Jurkat, Clone E6-1 (cell line): ENCODE measurements around the gene OR6B1.
"Not testable (repeated sequence)": the region's sequence is repeated elsewhere in the genome, so short reads cannot be mapped to it uniquely, and the experiment has no call there.

Experiments
- DNase-seq: peaks from one replicate; pipeline ENCODE4 v3.0.0-alpha.2; 2011; ENCODE audit warnings: low read depth, low spot score
- H3K4me3 ChIP-seq: 2 replicates; pipeline ENCODE4 v1.5.1; 2011; ENCODE audit warnings: mild to moderate bottlenecking, low read length, control low read depth, moderate library complexity

Gene OR6B1

DNA sequence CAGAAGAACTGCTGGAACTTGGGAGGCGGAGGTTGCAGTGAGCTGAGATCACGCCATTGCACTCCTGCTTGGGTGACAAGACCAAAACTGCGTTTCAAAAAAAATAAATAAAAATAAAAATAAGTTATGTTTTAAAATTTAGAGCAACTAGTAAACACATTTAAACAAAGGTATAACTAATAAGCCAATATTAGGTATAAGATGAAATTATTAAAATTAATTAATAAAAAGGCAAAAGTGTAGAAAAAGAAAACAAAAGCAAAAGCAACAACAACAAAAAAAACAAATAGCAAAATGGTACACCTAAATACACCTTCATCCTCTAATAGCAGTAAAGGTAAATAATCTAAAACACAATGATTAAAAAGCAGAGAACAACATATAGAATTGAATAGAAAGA, 6.2 kb upstream of the OR6B1 start:
- H3K4me3 ChIP-seq = no peak overlapping the region
- no peak for DNase-seq

DNA sequence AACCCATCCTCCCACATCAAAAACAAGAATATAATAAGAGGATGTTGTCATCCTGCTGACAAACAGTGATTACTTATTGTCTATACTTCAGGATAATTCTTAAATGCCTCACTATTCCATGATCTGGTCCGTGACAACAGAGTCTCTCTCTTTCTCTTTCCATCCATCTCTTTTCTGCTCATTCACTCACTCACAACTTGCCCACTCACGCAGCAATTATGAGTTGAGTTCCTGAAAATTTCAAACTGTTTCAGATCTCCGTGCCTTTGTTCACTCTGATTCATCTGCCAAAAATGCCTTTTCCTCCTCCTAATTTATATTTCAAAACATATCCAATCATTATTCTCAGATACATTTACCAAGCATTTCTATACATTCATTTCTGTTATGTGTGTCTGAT, 1.4 kb downstream of the OR6B1 start:
- DNase-seq = no peak

DNA sequence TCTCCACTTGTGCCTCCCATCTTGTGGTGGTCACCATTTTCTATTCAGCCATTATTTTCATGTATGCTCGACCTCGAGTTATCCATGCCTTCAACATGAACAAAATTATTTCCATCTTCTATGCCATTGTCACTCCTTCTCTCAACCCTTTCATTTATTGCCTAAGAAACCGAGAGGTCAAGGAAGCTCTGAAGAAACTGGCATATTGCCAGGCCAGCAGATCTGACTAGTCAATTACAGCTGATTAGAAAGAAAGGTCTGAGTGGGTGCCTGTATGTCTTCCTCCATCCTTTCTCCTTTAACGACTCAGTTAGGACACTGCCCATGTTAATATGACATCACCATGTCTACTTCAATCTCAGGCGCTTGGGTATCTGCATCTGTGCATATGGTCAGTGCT, 4.6 kb downstream of the OR6B1 start:
- no peak for DNase-seq
- H3K4me3 ChIP-seq = no peak overlapping the region

More for the DNA sequence above, 1.4 kb downstream of the OR6B1 start:
- H3K4me3 ChIP-seq = no peak overlapping the region

DNA sequence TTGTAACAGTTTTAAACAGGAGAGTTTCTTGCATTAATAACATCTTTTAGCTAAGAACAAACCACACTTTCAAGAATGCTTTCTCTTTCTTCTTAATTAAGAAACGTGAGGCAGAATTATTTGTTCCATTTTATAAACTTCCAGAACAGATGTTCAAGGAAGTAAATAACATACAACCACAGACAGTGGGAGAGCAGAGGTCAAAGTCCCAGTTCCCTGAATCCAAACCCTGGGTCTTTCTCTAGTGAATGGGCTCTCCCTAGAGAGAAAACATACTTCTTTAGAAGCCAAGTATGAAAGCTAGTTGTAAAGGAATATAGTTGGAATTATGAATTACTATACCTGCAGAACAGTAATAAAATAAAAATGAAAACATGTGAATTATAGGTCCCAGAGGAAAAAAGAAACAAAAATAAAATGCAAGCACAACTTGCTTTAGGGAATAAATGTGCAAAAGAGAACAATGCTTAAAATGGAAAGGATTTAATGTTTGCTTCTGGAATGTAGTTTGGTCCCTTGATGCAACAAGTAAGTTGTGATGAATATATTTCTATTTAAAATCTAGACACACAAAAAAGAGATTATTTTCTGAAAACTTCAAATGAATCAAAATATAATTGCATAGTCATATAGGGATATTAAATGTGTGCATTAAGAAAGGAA, 6.0 kb downstream of the OR6B1 start:
- no peak overlapping the region for H3K4me3 ChIP-seq
- no peak for DNase-seq

DNA sequence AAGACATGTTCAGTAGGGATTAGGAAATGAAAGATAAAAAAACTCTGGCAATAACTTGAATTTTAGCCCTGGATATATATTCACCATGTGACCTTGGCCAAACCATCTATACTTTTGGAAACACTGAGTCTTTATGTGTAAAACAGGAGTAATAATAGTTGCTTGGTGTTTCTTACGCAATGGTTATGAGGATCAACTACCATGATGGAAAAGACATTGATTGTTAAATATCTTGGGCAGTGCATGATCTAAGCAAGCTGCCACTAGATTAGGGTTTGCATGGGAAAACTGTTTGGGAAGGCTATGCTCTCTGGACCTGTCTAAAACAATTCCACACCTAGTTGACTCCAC, 6.5 kb downstream of the OR6B1 start:
- no peak overlapping the region for H3K4me3 ChIP-seq
- no peak for DNase-seq

DNA sequence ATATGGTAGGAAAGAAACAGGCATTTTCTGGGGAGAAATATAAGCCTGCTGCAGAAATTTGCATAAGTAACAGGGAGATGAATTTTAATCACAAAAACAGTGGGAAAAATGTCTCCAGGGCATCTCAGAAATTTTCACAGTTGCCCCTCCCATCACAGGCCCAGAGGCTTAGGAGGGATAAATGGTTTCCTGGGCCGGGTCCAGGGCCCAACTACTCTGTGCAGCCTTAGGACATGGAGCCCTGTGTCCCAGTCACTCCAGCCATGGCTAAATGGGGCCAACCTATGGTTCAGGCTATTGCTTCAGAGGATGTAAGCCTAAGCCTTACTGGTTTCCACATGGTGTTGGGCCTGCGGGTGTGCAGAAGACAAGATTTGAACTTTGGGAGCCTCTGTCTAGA, 9.2 kb downstream of the OR6B1 start:
- DNase-seq = no peak
- H3K4me3 ChIP-seq = no peak overlapping the region

DNA sequence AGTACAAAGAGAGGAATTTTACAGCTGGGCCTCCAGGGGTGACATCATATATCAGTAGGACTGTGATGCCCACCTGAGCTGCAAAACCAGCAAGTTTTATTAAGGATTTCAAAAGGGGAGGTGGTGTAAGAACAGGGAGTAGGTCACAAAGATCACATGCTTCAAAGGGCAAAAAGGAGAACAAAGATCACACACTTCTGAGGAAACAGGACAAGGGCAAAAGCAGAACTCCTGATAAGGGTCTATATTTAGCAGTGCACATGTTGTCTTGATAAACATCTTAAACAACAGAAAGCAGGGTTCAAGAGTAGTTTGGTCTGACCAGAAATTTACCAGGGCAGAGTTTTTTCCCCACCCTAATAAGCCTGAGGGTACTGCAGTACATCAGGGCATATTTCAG, 9.9 kb downstream of the OR6B1 start:
- not testable (repeated sequence) for DNase-seq, H3K4me3 ChIP-seq

DNA sequence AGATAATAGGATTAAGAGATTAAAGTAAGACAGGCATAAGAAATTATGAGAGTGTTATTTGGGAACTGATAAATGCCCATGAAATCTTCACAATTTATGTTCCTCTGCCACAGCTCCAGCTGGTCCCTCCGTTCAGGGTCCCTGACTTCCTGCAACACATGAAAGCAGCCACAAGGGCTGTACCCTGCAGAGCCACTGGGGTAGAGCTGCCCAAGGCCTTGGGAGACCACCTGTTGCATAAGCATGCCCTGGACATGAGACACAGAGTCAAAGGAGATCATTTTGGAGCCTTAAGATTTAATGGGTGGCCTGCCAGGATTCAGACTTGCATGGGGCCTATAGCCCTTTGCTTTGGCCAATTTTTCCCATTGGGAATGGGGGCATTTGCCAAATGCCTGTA, 10.7 kb downstream of the OR6B1 start:
- H3K4me3 ChIP-seq, DNase-seq: not testable (repeated sequence)

DNA sequence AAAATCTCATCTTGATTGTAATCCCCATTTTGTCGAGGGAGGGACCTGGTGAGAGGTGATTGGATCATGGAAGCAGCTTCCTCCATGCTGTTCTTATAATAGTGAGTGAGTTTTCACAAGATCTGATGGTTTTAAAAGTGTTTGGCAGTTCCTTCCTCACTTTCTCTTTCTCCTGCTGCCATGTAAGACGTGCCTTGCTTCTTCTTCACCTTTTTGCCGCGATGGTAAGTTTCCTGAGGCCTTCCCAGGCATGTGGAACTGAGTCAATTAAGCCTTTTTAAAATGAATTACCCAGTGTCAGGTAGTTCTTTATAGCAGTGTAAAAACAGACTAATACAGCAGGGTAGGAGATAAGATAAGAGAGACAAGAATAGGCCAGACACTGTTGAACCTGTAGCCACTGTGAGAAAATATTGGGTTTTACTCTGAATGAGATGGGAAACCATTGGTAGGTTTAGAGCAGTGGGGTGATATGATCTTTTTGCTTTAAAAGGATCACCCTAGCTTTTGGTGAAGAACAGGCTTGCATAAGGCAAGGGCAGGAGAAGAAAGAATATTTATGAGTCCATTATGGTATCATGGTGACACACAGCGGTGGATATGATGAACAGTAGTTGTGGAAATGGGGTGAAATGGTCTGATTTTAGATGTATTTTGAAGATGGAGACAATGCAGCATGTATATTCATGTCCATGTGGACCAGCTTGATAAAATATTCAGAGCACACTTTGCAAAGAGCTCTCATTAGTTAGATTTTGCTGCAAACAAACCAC, 11.5 kb downstream of the OR6B1 start:
- H3K4me3 ChIP-seq = no peak overlapping the region
- DNase-seq = no peak

DNA sequence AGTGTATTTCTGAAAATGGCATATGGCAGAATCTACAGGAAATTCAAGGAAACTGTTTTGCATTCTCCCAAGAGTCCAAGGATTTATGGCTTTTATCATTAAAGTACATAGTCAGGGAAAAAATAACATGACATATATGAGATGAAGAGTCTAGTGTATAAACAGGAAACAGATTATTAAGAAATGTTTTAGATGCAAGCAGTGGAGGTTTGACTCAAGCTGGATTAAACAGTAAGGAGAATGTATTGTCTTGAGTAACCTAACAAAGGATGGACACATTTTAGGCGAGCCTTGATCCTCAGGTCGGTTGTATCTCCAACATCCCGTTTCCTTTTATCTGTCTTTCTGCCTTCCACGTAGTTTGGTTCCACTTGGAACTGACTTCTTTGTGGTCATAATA, 17.9 kb downstream of the OR6B1 start:
- DNase-seq = no peak

DNA sequence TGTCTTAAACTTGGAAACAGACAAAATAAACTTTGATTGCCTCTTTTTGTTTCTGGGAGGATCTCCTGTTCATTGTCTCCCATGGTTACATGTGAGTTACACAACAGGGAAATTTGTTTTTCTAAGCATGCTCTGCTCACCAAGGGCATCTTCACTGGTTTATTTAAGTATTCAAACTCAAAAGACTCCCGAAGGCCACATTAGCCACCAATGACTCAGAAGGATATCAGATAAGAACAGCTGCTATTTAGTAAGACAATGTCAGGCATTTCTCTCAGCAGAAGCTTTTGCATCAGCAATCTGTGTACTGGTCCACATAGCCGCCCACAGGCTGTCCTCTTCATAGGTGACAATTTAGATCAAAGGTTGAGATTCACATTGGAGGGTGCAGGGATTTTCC, 19.3 kb downstream of the OR6B1 start:
- no peak overlapping the region for H3K4me3 ChIP-seq
- DNase-seq = no peak

More for the DNA sequence above, 17.9 kb downstream of the OR6B1 start:
- no peak overlapping the region for H3K4me3 ChIP-seq

DNA sequence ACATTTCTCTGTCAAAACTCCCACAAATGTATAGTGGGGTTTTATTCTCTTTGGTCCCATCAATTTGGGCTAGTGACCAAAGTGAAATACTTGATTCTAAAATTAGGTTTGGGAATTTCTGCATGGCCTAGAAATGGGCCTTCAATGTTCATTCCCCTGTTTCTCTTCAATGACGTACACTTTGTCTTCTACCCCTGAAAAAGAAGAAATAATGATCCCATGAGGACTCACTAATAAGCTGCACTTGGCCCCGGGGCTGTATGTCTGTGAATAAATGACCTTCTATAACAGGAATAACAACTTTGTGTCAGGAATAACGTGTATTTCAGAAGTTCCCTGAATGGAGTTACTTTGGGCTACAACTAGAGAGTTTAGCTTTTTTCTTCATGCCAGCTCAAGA, 20.2 kb downstream of the OR6B1 start:
- DNase-seq = no peak
- no peak overlapping the region for H3K4me3 ChIP-seq

DNA sequence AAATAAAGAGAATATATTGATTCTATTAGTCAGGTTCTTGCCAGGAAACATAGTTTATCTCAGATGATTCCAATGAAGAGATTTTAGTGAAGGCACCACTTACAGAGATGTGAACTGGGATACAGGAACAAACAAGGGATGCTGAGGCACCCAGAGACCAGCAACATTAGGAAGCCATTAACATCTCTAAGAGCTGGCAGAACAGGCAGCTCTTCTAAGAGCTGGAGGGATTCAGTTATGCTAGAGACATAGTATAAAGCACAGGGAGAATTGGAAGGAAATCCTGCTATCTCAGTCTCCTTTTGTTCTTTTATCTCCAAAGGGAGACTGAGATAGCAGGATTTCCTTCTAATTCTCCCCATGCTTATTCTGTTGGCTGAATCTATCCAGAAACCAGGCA, 22.0 kb downstream of the OR6B1 start:
- no peak for DNase-seq
- H3K4me3 ChIP-seq = no peak overlapping the region

DNA sequence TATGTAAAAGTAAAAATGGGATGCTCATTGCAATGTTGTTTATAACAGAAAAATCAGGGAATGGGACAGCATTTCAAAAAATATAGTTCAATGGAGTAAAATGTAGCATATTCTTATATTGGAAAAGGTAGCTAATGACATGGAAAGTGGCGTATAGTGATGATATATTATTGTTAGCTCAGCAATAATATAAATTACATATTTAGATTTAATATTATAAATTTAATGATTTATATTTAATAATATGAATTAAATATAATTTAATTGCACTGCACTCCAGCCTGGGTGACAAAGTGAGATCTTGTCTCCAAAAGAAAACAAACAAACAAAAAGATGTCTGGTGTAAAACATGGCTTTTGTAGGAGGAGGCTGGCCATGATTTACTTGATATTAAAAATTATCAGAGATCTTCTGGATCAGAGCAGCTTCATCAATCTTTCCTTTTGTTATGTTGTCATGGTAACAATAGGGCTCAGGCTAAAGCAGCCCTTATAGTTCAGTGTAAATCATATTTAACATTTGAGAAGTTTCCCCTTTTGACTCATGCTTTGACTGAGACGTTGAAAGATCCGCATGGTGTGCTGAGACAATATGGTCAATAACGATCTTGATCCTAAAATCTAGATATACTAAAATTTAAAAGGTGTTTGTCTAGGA, 23.2 kb downstream of the OR6B1 start:
- H3K4me3 ChIP-seq = no peak overlapping the region
- no peak for DNase-seq

DNA sequence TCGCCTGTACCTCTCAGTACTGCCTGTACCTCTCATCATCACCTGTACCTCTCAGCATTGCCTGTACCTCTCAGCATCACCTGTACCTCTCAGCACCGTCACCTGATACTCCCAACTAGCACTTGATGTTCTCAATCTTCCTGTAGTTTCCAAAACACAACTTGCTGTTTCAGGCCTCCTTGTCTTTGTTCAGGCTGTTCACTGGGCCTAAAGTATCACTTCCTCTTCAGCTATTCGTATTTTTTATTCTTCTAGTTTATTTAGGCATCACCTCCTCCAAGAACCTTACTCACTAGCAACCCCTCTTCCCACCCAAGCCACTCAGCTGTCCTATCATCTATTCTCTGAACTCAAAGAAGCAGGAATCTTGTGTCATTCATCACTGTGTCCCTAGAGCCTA, 24.1 kb downstream of the OR6B1 start:
- H3K4me3 ChIP-seq = no peak overlapping the region
- no peak for DNase-seq

DNA sequence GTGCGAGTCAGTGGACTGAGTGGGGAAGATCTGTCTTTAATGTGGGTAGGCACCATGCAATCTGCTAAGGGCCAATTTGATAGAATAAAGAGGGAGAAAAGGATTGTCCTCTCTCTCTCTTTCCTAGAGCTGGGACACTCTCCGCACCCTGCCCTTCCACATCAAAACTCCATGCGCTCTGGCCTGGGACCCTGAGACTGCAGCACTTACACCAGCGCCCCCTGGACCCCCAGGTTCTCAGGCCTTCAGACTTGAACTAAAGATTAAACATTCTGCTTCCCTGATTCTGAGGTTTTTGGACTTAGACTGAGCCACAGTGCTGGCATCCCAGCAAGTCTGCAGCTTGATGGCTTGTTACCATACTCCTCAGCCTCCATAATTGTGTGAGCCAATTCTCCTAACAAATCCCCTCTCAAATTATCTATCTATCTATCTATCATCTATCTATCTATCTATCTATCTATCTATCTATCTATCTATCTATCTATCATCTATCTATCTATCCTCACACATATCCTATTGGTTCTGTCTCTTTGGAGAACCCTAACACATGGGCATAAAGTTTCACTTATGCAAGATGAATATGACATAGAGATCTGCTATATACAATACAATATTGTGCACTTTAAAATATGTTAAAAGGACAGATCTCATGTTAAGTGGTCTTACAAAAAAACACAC, 26.2 kb downstream of the OR6B1 start:
- H3K4me3 ChIP-seq = no peak overlapping the region
- no peak for DNase-seq

DNA sequence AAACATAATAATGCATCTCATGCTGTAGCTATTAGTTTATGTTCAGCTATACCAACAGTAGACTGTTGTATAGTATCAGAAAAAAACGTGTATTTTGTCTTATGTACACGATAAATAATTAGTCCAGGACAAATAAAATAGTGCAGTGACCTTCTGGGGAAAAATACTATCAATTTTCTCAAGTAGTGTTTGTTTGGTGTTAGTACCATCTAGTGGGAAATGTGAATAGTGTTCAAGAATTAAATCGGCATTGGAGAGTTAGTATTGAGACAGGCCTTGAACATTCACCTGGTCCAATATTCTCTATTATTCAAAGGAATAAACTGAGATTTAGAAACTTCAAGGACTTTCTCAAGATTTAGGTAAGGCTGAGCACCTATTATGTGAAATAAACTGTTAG, 26.9 kb downstream of the OR6B1 start:
- H3K4me3 ChIP-seq = no peak overlapping the region
- DNase-seq = no peak

DNA sequence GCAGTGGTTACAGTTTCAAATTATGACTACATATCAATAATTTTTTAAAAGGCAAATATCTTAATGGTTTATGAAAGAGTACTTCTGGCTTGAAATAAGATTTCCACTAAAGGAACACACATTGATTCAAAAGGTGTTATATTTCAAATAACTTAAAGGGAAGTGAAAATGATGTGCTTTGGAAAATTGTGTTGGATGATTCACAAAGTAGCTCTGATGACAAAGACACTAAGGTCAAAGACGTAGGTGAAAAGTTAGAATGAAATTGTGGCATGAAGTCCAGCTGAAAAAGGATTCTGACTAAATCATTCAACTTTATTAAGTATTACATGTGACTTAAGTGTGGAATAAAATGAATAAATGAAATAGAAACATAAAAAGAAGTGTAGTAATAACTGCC, 27.9 kb downstream of the OR6B1 start:
- DNase-seq = no peak
- H3K4me3 ChIP-seq = no peak overlapping the region

DNA sequence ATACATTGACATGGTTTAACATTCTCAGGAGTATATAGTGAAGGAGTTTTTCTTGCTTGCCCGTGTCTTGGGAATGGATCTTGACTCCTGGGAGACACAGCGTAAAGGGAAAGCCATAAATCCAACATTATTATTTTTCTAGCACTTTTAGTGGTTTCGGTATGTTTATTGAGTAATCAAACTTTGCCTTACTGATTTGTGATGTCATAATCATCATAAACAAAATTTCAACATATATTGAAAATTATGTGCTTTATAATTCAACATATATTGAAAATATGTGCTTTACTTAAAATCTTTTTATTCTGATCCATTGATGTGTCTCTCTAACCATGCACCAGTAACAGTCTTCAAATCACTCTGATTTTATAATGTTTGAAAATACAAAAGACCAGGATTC, 28.4 kb downstream of the OR6B1 start:
- H3K4me3 ChIP-seq = no peak overlapping the region
- DNase-seq = no peak

DNA sequence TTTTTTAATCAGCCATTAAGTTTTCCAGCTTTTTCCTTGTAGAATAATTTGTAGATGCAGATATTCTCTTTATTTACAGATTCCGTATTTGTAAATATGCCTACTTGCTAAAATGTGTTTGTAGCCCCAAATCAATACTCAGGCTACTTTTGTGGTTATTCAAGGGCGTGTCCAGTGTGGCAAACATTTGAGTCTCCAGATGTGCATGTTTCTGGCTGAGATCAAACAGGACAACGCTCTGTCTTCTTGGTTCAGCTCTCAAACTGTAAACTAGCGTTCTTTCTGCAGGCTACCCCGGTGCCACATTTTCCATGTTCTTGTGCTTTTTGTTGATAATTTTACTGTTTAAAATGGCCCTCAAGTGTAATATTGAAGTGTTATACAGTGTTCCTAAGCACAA, 32.4 kb downstream of the OR6B1 start:
- H3K4me3 ChIP-seq = no peak overlapping the region
- DNase-seq = no peak
